A673 (cell line): ENCODE data around the gene MROH2B. TPM values are rescaled to one million over a fixed set of nuclear protein-coding genes. Genes with fewer than 3 reads are reported as not detected.

Source experiments
- BruUV-seq: library from RNA; stranded (reverse); fragments of 400-500 nt; replicated peaks from 2 replicates; lab custom pipeline; 2021; lab: Mats Ljungman, UMichigan
- CTCF ChIA-PET: fragments of 300-600 bp; sonication (Branson Sonifier 250); formaldehyde crosslinking; loops from one replicate; lab custom pipeline; 2022; ENCODE audit warnings: antibody characterized with exemption; lab: Charles Lee
- POLR2A ChIA-PET: fragments of 300-600 bp; sonication (Branson Sonifier 250); formaldehyde crosslinking; loops from one replicate; lab custom pipeline; 2022; ENCODE audit warnings: antibody characterized with exemption; ENCODE audit not compliant: low non-redundant PET; lab: Charles Lee
- DNase-seq: peaks from one replicate; pipeline ENCODE4 v3.0.0-alpha.2; 2015; ENCODE audit warnings: low spot score
- H3K27ac ChIP-seq: fragments of 200-600 bp; sonication (generic); 2 replicates; pipeline ENCODE4 v1.5.1; 2016; ENCODE audit warnings: mixed run types, low read depth, mild to moderate bottlenecking, mixed read lengths, antibody characterized with exemption, low read length; ENCODE audit not compliant: poor library complexity, severe bottlenecking
- H3K27me3 ChIP-seq: fragments of 200-600 bp; sonication (generic); replicated peaks from 2 replicates; pipeline ENCODE4 v1.6.1; 2017; ENCODE audit warnings: mixed run types, low read depth, mild to moderate bottlenecking, mixed read lengths, antibody characterized with exemption, low read length; ENCODE audit not compliant: insufficient read depth, poor library complexity
- H3K36me3 ChIP-seq: fragments of 200-600 bp; sonication (generic); 2 replicates; pipeline ENCODE4 v1.6.1; 2016; ENCODE audit warnings: mixed run types, mild to moderate bottlenecking, mixed read lengths, antibody characterized with exemption, low read length; ENCODE audit not compliant: insufficient read depth, poor library complexity, severe bottlenecking
- H3K4me1 ChIP-seq: fragments of 200-600 bp; sonication (generic); 2 replicates; pipeline ENCODE4 v1.6.1; 2017; ENCODE audit warnings: mixed run types, mild to moderate bottlenecking, mixed read lengths, antibody characterized with exemption, low read length; ENCODE audit not compliant: insufficient read depth, poor library complexity, severe bottlenecking
- H3K4me3 ChIP-seq: fragments of 200-600 bp; sonication (generic); 2 replicates; pipeline ENCODE4 v1.5.1; 2016; ENCODE audit warnings: low read depth, mixed run types, mild to moderate bottlenecking, mixed read lengths, low read length; ENCODE audit not compliant: poor library complexity, severe bottlenecking
- H3K9me3 ChIP-seq: fragments of 200-600 bp; sonication (generic); 2 replicates; pipeline ENCODE4 v1.6.1; 2016; ENCODE audit warnings: mixed run types, low read depth, mild to moderate bottlenecking, mixed read lengths, antibody characterized with exemption, low read length; ENCODE audit not compliant: poor library complexity, severe bottlenecking
- EZH2 ChIP-seq: fragments of 200-600 bp; sonication (generic); IDR thresholded peaks from 2 replicates; pipeline ENCODE4 v1.6.1; 2017; ENCODE audit warnings: borderline replicate concordance, low read depth, mild to moderate bottlenecking, mixed read lengths, antibody characterized with exemption, low read length; ENCODE audit not compliant: poor library complexity, severe bottlenecking
- intact Hi-C: fragments of 100-400 bp; cut with micrococcal nuclease; formaldehyde crosslinking; loops from one replicate; pipeline ENCODE4 v1.10.0; 2022; ENCODE audit not compliant: unreplicated experiment
- total RNA-seq: library from RNA; stranded (reverse); gene quantifications from 2 replicates; pipeline ENCODE4 v1.2.3, GENCODE V29; 2021
- TF ChIP-seq, protein P1 (sequence below): fragments of 300-800, 200-600 bp; sonication (generic); conservative IDR thresholded peaks from 2 replicates; pipeline ENCODE4 v1.5.1; 2017; ENCODE audit warnings: low read depth, mild to moderate bottlenecking, antibody characterized with exemption, low read length, moderate library complexity, mixed read lengths

Gene MROH2B
- total RNA-seq, 1 experiment from 2014 or later: not detected

GRCh38 chr5:40957048-40957447 is 114.1 kb downstream of the MROH2B start:
- no peaks in the 10 kb centered on the region for H3K36me3 ChIP-seq
- no peaks in the 10 kb centered on the region for H3K27me3 ChIP-seq
- no peaks in the 10 kb centered on the region for H3K9me3 ChIP-seq
- TF ChIP-seq, protein P1, sequence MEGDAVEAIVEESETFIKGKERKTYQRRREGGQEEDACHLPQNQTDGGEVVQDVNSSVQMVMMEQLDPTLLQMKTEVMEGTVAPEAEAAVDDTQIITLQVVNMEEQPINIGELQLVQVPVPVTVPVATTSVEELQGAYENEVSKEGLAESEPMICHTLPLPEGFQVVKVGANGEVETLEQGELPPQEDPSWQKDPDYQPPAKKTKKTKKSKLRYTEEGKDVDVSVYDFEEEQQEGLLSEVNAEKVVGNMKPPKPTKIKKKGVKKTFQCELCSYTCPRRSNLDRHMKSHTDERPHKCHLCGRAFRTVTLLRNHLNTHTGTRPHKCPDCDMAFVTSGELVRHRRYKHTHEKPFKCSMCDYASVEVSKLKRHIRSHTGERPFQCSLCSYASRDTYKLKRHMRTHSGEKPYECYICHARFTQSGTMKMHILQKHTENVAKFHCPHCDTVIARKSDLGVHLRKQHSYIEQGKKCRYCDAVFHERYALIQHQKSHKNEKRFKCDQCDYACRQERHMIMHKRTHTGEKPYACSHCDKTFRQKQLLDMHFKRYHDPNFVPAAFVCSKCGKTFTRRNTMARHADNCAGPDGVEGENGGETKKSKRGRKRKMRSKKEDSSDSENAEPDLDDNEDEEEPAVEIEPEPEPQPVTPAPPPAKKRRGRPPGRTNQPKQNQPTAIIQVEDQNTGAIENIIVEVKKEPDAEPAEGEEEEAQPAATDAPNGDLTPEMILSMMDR: no peak
- TF ChIP-seq EZH2: no peak
- BruUV-seq: no TSS peak
- ChIA-PET CTCF (no interaction called here), POLR2A (no interaction called here)
- no peaks in the 10 kb centered on the region for H3K4me1 ChIP-seq
- intact Hi-C loops: no loop called here
- H3K4me3 ChIP-seq: no peak overlapping the region
- H3K27ac ChIP-seq: no peak overlapping the region
- no peak for DNase-seq

DNA sequence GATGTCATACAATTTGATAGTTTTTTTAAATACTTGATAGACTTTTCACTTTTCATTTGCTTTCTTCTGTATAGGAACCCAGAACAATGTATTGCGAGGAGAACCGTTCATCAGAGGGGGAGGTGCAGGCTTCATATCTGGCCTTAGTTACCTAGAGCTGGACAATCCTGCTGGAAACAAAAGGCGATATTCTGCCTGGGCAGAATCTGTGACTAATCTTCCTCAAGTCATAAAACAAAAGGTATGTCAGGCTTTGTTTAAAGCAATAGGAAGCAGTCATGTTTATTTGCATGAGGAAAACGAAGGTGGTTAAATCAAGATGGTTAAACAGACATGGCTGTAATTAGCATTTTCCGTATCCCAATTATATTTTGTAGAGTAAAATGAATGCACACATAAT is 115.8 kb downstream of the MROH2B start:
- Histone ChIP-seq H3K9me3 (no peaks in the 10 kb centered on the region), H3K36me3 (no peaks in the 10 kb centered on the region), H3K4me3 (no peak overlapping the region), H3K4me1 (no peaks in the 10 kb centered on the region), H3K27me3 (no peaks in the 10 kb centered on the region), H3K27ac (no peak overlapping the region)
- BruUV-seq: no TSS peak
- CTCF ChIA-PET: interaction anchor here (0.6 kb wide), 1 partner anchor 1901 kb away, joined by 3 read pairs; no protein-coding TSS in a partner anchor
- no peak for TF ChIP-seq EZH2
- TF ChIP-seq, protein P1: no peak
- intact Hi-C loops: no loop called here
- no peak for DNase-seq
- POLR2A ChIA-PET: no interaction called here

Other genes with a start within 250 kb of the MROH2B start
- 1,502 and 1,533 TPM in 2 replicates for gene RPL37, start 236.1 kb downstream of the MROH2B start, total RNA-seq
- 7.1 and 8.9 TPM in 2 replicates for gene CARD6, start 230.0 kb downstream of the MROH2B start, total RNA-seq
- 11.7 and 22.3 TPM in 2 replicates for gene C7, start 161.8 kb downstream of the MROH2B start, total RNA-seq
- 5.5 and 6.1 TPM in 2 replicates for gene C6, start 142.2 kb upstream of the MROH2B start, total RNA-seq